OCI-LY3 (cell line): ENCODE data around the gene COMMD1.

Experiments
- H2AFZ ChIP-seq: fragments of 200-600, 300-600 bp; shearing (Covaris generic); 2 replicates; pipeline ENCODE4 v1.6.0; 2014; ENCODE audit warnings: antibody characterized with exemption, low read depth, low read length
- H3K27ac ChIP-seq: fragments of 200-600, 300-600 bp; sonication (generic); 2 replicates; pipeline ENCODE4 v1.5.1; 2014; ENCODE audit warnings: mild to moderate bottlenecking, low read length, moderate library complexity, mixed read lengths
- H3K27me3 ChIP-seq: fragments of 200-600, 300-600 bp; sonication (generic); 2 replicates; pipeline ENCODE4 v1.6.1; 2014; ENCODE audit warnings: low read depth, low read length, mixed read lengths
- H3K36me3 ChIP-seq: fragments of 200-600, 300-600 bp; sonication (generic); replicated peaks from 2 replicates; pipeline ENCODE3; 2014; ENCODE audit warnings: low read depth, low read length, mixed read lengths
- H3K4me1 ChIP-seq: fragments of 300-600, 200-600 bp; sonication (generic); 2 replicates; pipeline ENCODE4 v1.6.1; 2014; ENCODE audit warnings: low read length, mixed read lengths
- H3K4me2 ChIP-seq: fragments of 200-600, 300-600 bp; sonication (generic); 2 replicates; pipeline ENCODE4 v1.6.1; 2014; ENCODE audit warnings: low read length, mixed read lengths
- H3K4me3 ChIP-seq: fragments of 300-600, 200-600 bp; sonication (generic); 2 replicates; pipeline ENCODE4 v1.5.1; 2014; ENCODE audit warnings: antibody characterized with exemption, mild to moderate bottlenecking, low read length, moderate library complexity
- H3K79me2 ChIP-seq: fragments of 300-600, 200-600 bp; shearing (Covaris generic); 2 replicates; pipeline ENCODE4 v1.6.1; 2014; ENCODE audit warnings: mild to moderate bottlenecking, low read length, mixed read lengths
- H3K9ac ChIP-seq: fragments of 300-600, 200-600 bp; shearing (Covaris generic); 2 replicates; pipeline ENCODE4 v1.6.0; 2014; ENCODE audit warnings: mild to moderate bottlenecking, low read length, moderate library complexity
- H3K9me3 ChIP-seq: fragments of 200-600, 300-600 bp; shearing (Covaris generic); 2 replicates; pipeline ENCODE4 v1.6.1; 2014; ENCODE audit warnings: low read length, mixed read lengths; ENCODE audit not compliant: insufficient read depth
- H4K20me1 ChIP-seq: fragments of 200-600, 300-600 bp; sonication (generic); 2 replicates; pipeline ENCODE4 v1.6.1; 2016; ENCODE audit warnings: low read length, mixed read lengths; ENCODE audit not compliant: insufficient read depth
- EZH2phosphoT487 ChIP-seq: fragments of 200-600 bp; shearing (Covaris generic); IDR thresholded peaks from 2 replicates; pipeline ENCODE4 v1.6.1; 2018; ENCODE audit warnings: antibody characterized with exemption, mixed run types, low read depth
- TF ChIP-seq, protein P1 (sequence below): fragments of 200-600, 300-600 bp; sonication (generic); IDR thresholded peaks from 2 replicates; pipeline ENCODE4 v1.5.1; 2014; ENCODE audit warnings: antibody characterized with exemption, low read length, low read depth

COMMD1 gene

GRCh38 chr2:62042400-62042799 is 136.9 kb downstream of the COMMD1 start:
- no peak overlapping the region for H3K9ac ChIP-seq
- H3K27me3 ChIP-seq, result no peaks in the 10 kb centered on the region
- peaks cover 35% of the 10 kb centered on the region for H3K4me1 ChIP-seq
- H3K79me2 ChIP-seq, result no peaks in the 10 kb centered on the region
- H3K4me3 ChIP-seq, result no peak overlapping the region
- H3K27ac ChIP-seq, result no peak overlapping the region
- no peaks in the 10 kb centered on the region for H4K20me1 ChIP-seq
- peaks cover 10% of the 10 kb centered on the region for H3K36me3 ChIP-seq
- H2AFZ ChIP-seq, result no peak overlapping the region
- no peak overlapping the region for H3K4me2 ChIP-seq
- peaks cover 7% of the 10 kb centered on the region; the same call in 1 of the 2 replicates for H3K9me3 ChIP-seq
- TF ChIP-seq, protein P1, sequence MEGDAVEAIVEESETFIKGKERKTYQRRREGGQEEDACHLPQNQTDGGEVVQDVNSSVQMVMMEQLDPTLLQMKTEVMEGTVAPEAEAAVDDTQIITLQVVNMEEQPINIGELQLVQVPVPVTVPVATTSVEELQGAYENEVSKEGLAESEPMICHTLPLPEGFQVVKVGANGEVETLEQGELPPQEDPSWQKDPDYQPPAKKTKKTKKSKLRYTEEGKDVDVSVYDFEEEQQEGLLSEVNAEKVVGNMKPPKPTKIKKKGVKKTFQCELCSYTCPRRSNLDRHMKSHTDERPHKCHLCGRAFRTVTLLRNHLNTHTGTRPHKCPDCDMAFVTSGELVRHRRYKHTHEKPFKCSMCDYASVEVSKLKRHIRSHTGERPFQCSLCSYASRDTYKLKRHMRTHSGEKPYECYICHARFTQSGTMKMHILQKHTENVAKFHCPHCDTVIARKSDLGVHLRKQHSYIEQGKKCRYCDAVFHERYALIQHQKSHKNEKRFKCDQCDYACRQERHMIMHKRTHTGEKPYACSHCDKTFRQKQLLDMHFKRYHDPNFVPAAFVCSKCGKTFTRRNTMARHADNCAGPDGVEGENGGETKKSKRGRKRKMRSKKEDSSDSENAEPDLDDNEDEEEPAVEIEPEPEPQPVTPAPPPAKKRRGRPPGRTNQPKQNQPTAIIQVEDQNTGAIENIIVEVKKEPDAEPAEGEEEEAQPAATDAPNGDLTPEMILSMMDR, result no peak
- no peak for TF ChIP-seq EZH2phosphoT487

- no peaks in the 10 kb centered on the region for H3K79me2 ChIP-seq
- H4K20me1 ChIP-seq, result no peaks in the 10 kb centered on the region
- peaks cover 7% of the 10 kb centered on the region; the same call in 1 of the 2 replicates for H3K9me3 ChIP-seq
- H3K4me2 ChIP-seq, result no peak overlapping the region
- peaks cover 10% of the 10 kb centered on the region for H3K36me3 ChIP-seq
- TF ChIP-seq, protein P1, result no peak
- no peak for TF ChIP-seq EZH2phosphoT487
- H2AFZ ChIP-seq, result no peak overlapping the region
- no peaks in the 10 kb centered on the region for H3K27me3 ChIP-seq
- H3K4me1 ChIP-seq, result peaks cover 39% of the 10 kb centered on the region
- no peak overlapping the region for H3K9ac ChIP-seq
- no peak overlapping the region for H3K4me3 ChIP-seq
- H3K27ac ChIP-seq, result no peak overlapping the region
Measured at GRCh38 chr2:62042944-62043343, 137.5 kb downstream of the COMMD1 start.

DNA sequence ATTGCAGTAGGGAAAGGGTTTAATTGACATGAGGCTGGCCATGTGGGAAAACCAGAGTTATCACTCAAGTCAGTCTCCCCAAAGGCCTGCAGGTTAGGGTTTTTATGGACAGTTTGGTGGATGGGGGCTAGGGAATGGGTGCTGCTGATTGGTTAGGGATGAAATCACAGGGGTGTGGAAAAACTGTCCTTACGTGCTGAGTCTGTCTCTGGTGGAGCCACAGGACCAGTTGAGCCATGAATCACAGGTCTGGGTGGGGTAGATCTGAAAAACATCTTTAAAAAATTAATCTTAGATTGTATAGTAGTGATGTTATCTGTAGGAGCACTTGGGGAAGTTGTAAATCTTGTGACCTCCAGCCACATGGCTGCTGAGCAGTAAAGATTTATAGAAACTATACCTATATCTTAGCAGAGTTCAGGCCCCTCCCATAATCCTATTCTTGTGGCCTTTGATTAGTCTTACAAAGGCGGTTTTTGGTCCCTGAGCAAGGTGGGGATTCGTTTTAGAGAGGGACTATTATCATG is 139.6 kb downstream of the COMMD1 start:
- no peaks in the 10 kb centered on the region for H4K20me1 ChIP-seq
- no peak for TF ChIP-seq EZH2phosphoT487
- TF ChIP-seq, protein P1, result no peak
- peaks cover 7% of the 10 kb centered on the region; the same call in 1 of the 2 replicates for H3K9me3 ChIP-seq
- H3K4me2 ChIP-seq, result no peak overlapping the region
- no peaks in the 10 kb centered on the region for H3K79me2 ChIP-seq
- H3K4me3 ChIP-seq, result no peak overlapping the region
- no peak overlapping the region for H2AFZ ChIP-seq
- no peak overlapping the region for H3K27ac ChIP-seq
- H3K9ac ChIP-seq, result no peak overlapping the region
- no peaks in the 10 kb centered on the region for H3K27me3 ChIP-seq
- peaks cover 41% of the 10 kb centered on the region for H3K4me1 ChIP-seq
- H3K36me3 ChIP-seq, result peaks cover 10% of the 10 kb centered on the region

- H3K36me3 ChIP-seq, result peaks cover 10% of the 10 kb centered on the region
- no peak overlapping the region for H3K27ac ChIP-seq
- TF ChIP-seq EZH2phosphoT487, result no peak
- TF ChIP-seq, protein P1, result no peak
- H3K4me3 ChIP-seq, result no peak overlapping the region
- no peaks in the 10 kb centered on the region for H4K20me1 ChIP-seq
- no peaks in the 10 kb centered on the region for H3K27me3 ChIP-seq
- peaks cover 7% of the 10 kb centered on the region; the same call in 1 of the 2 replicates for H3K9me3 ChIP-seq
- peaks cover 38% of the 10 kb centered on the region for H3K4me1 ChIP-seq
- no peaks in the 10 kb centered on the region for H3K79me2 ChIP-seq
- no peak overlapping the region for H3K4me2 ChIP-seq
- no peak overlapping the region for H3K9ac ChIP-seq
- H2AFZ ChIP-seq, result no peak overlapping the region
Measured at GRCh38 chr2:62046141-62046540, 140.7 kb downstream of the COMMD1 start.
